ENCODE data around the gene CD86. TPM values are rescaled to one million over a fixed set of nuclear protein-coding genes. Genes with fewer than 3 reads are reported as not detected.

The CD86 gene
- total RNA-seq, 2 donors from 2014 or later: 6.0 to 18.0 TPM

- no peak overlapping the region for H3K27ac ChIP-seq
- ATAC-seq (ENCODE audit: insufficient number of reproducible peaks, low FRiP score, low read depth) (no peak), DNase-seq (ENCODE audit: low spot score) (no peak)
- H3K9me3 ChIP-seq: no peaks in the 10 kb centered on the region
- no peaks in the 10 kb centered on the region for H3K36me3 ChIP-seq
- H3K4me3 ChIP-seq: no peak overlapping the region
- no peaks in the 10 kb centered on the region for H3K27me3 ChIP-seq (replicated peaks; ENCODE audit: insufficient read depth)
- no peaks in the 10 kb centered on the region for H3K4me1 ChIP-seq (ENCODE audit: control insufficient read depth in 1 of 2, low read depth in 2 of 2)
- TF ChIP-seq CTCF (IDR thresholded peaks at IDR 0.05): no peak
Observed at GRCh38 chr3:122076491-122077292, 21.5 kb downstream of the CD86 start.

- ATAC-seq (ENCODE audit: insufficient number of reproducible peaks, low FRiP score, low read depth) (no peak), DNase-seq (ENCODE audit: low spot score) (no peak)
- no peak for TF ChIP-seq CTCF (IDR thresholded peaks at IDR 0.05)
- no peaks in the 10 kb centered on the region for H3K36me3 ChIP-seq
- no peak overlapping the region for H3K4me3 ChIP-seq
- H3K4me1 ChIP-seq (ENCODE audit: control insufficient read depth in 1 of 2, low read depth in 2 of 2): no peaks in the 10 kb centered on the region
- H3K9me3 ChIP-seq: no peaks in the 10 kb centered on the region
- H3K27ac ChIP-seq: no peak overlapping the region
- H3K27me3 ChIP-seq (replicated peaks; ENCODE audit: insufficient read depth): no peaks in the 10 kb centered on the region
Observed at GRCh38 chr3:122077293-122078234, 22.4 kb downstream of the CD86 start.

- no peak for DNase-seq (ENCODE audit: low spot score)
- Histone ChIP-seq H3K27me3 (replicated peaks; ENCODE audit: insufficient read depth) (no peaks in the 10 kb centered on the region), H3K4me3 (no peak overlapping the region), H3K9me3 (no peaks in the 10 kb centered on the region), H3K4me1 (ENCODE audit: control insufficient read depth in 1 of 2, low read depth in 2 of 2) (no peaks in the 10 kb centered on the region), H3K36me3 (no peaks in the 10 kb centered on the region), H3K27ac (no peak overlapping the region)
- ATAC-seq (ENCODE audit: insufficient number of reproducible peaks, low FRiP score, low read depth): no peak
- TF ChIP-seq CTCF (IDR thresholded peaks at IDR 0.05): no peak
Observed at GRCh38 chr3:122078235-122078935, 23.2 kb downstream of the CD86 start.

GRCh38 chr3:122079524-122080206, 24.5 kb downstream of the CD86 start:
- ATAC-seq (ENCODE audit: insufficient number of reproducible peaks, low FRiP score, low read depth) (no peak), DNase-seq (ENCODE audit: low spot score) (no peak)
- Histone ChIP-seq H3K27me3 (replicated peaks; ENCODE audit: insufficient read depth) (no peaks in the 10 kb centered on the region), H3K9me3 (no peaks in the 10 kb centered on the region), H3K27ac (no peak overlapping the region), H3K36me3 (no peaks in the 10 kb centered on the region), H3K4me3 (no peak overlapping the region), H3K4me1 (ENCODE audit: control insufficient read depth in 1 of 2, low read depth in 2 of 2) (no peaks in the 10 kb centered on the region)
- no peak for TF ChIP-seq CTCF (IDR thresholded peaks at IDR 0.05)
